ENCODE results near the gene PLA2G4B. TPM values are rescaled to one million over a fixed set of nuclear protein-coding genes. Genes with fewer than 3 reads are reported as not detected.

The PLA2G4B gene
- total RNA-seq, 2 experiments from 2014 or later = 4.1 to 4.5 TPM

- ChIA-PET POLR2A (no interaction called here), CTCF (interaction anchor here (1.0 kb wide), 1 partner anchor 28 kb away, joined by 3 read pairs; no protein-coding TSS in a partner anchor)
These were observed 16.2 kb upstream of the PLA2G4B start for GRCh38 chr15:41822471-41822870.

DNA sequence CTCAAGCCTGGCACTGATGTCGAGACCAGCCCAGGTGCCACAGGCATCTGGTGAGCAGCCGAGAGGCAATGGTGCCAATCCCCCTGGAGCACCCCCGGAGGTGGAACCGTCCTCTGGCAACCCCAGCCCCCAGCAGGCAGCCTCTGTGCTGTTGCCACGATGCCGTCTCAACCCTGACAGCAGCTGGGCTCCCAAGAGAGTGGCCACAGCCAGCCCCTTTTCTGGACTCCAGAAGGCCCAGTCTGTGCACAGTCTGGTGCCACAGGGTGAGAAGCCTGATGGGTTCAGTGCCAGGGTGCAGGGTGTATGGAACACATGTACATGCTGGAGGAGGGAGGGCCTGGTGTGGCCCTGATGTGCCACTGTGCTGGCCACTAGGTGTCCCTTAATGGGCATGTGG, 15.7 kb upstream of the PLA2G4B start:
- ChIA-PET POLR2A (no interaction called here), CTCF (interaction anchor here (1.0 kb wide), 1 partner anchor 11 kb away, joined by 3 read pairs; no protein-coding TSS in a partner anchor)

DNA sequence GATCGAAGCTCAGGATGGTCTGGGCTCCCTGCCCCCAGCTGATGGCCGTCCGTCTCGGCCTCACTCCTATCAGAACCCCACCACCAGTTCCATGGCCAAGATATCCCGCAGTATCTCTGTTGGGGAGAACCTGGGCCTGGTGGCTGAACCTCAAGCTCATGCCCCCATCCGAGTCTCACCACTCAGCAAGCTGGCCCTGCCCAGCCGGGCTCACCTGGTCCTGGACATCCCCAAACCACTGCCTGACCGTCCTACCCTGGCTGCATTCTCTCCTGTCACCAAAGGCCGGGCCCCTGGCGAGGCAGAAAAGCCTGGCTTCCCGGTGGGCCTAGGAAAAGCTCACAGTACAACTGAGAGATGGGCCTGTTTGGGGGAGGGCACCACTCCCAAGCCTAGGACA, 15.1 kb upstream of the PLA2G4B start:
- POLR2A ChIA-PET = no interaction called here

DNA sequence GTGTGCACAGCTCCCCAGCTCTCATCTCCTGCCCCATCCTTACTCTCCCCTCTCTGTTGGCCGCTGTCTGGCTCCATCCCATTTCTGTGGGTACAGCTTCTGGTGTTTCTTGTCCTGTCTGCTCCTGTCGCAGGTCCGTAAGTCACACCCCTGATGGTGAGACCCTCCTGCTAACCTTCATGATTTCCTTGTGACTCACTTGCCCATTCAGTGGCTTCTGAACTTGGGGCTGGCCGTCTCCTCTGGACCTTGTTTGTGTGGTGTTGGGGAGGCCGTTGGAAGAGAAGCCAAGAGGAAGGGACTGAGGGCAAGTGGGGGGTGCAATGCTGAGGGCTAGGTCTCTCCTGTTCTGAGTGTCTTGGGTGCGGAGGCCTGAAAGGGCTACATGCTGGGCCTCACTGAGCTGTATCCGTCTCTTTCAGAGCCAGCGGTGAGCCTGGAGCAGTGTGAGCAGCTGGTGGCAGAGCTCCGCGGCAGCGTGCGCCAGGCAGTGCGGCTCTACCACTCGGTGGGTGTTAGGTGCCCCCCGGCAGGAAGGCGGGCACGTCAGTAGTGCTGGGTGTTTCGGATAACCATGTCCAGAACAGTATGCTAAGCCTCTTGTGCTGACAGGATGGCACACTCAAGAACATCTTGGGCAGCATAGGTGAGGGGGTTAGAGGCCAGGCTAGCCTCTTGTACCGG, 14.4 kb upstream of the PLA2G4B start:
- ChIA-PET POLR2A (no interaction called here), CTCF (interaction anchor here (1.0 kb wide), 1 partner anchor 13 kb away, joined by 3 read pairs; no protein-coding TSS in a partner anchor)

More for the DNA sequence above, 15.1 kb upstream of the PLA2G4B start:
- CTCF ChIA-PET = interaction anchor here (1.0 kb wide), 1 partner anchor 12 kb away, joined by 3 read pairs; no protein-coding TSS in a partner anchor

- CTCF ChIA-PET = no interaction called here
- POLR2A ChIA-PET = no interaction called here
These were observed 13.5 kb upstream of the PLA2G4B start for GRCh38 chr15:41825145-41825544.

DNA sequence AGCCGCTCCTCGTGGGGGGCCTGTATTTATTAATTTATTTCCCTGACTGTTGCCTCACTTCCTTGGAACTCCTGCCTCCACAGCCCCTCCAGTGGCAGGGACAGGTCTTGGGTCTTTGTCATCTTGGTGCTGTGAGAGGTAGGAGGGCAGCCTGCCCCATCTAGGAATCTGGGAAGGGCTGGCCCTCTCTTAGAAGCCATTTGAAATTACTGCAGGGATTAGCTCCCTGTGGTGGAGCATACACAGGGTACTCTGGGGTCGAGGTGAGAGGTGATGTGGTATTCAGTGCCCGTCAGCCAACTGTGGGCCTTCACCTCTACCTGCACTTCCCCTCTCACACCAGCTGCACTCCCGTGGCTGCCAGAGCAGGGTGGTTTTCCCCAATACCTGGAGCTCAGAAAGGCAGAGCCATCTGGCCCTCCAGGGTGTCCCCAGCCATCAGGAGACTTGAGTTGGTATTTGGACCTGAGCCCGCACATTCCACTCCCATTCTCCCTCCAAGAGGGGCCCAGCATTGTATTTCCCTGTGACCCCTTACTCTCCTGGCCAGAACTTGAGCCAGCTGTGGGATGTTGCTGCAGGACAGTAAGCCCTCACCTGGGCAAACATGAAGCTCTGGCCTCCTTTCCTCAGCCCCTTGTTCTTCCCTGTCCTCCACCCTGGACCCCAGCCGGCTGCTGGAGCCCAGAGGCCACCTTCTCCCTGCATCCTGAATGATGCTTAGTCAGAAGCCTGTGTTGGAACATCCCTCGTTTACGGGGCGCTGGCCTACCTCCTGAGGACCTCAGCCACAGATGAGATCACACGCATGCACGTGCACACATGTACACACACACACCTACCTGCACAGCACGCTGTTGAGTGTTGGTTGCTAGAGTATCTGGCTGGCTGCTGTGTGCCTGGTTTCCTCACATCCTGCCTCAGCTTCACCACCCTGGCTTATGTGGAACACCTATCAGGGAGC, 12.8 kb upstream of the PLA2G4B start:
- ChIA-PET CTCF (no interaction called here), POLR2A (no interaction called here)

DNA sequence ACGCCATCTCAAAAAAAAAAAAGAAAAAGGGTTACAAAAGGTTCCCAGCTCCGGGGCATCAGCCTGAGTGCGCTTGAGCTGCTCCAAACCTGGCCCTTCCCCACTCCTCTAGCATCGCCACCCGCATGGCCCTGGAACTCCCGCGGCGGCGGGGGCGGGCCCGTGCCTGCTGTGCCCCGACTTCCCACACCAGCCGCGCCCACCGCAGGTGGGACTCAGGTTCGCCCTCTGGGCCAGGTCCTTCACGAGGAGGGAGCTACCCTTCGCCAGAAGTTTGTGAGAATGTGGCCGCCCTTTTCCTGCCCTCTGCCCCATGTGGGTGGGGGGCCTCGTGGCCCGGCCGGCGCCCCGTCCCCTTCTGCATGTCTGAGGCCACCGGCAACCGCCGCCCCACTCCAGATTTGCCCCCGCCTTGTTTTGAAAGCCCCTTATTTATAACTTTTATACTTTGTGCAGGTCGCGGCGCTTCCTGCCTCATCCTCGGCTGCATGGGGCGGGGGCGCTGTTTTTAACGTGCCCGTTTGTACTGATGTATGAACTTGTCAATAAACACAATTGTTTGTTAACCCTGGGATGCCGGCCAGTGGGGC, 11.3 kb upstream of the PLA2G4B start:
- ChIA-PET POLR2A (interaction anchor here (0.7 kb wide), 1 partner anchor 40 kb away, joined by 4 read pairs; no protein-coding TSS in a partner anchor), CTCF (interaction anchor here (0.8 to 1.5 kb wide), 5 partner anchors 14 to 269 kb away, joined by 3 to 5 read pairs (median 3); no protein-coding TSS in a partner anchor)

- ChIA-PET CTCF (interaction anchor here (1.0 to 1.5 kb wide), 4 partner anchors 15 to 270 kb away, joined by 3 to 5 read pairs (median 3); no protein-coding TSS in a partner anchor), POLR2A (no interaction called here)
These were observed 10.5 kb upstream of the PLA2G4B start, which contains the start of gene JMJD7 for GRCh38 chr15:41827880-41828806. TSS of gene JMJD7 (plus strand) at chr15:41828092. CDS start at chr15:41828125, 33 bp downstream.

DNA sequence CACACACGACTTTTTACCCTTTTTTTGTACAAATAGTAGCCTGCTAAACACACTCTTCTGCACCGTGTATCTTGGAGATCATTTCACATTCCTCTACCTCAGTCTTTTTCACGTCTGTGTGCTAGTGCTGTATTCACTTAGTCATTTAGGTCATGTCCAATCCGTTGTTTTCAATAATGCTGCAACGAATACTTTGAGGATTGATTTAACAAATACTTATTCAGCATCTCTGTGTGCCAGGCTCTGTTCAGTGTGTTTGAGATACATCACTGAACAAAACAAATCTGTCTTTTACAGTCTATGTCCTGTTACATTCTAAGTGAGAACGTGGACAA, 9.9 kb upstream of the PLA2G4B start:
- CTCF ChIA-PET = interaction anchor here (1.0 to 1.5 kb wide), 2 partner anchors 17 to 271 kb away, joined by 3 read pairs; no protein-coding TSS in a partner anchor
- POLR2A ChIA-PET = no interaction called here

GRCh38 chr15:41829959-41830646, 8.5 kb upstream of the PLA2G4B start:
- ChIA-PET CTCF (interaction anchor here (1.0 to 1.6 kb wide), 2 partner anchors 65 to 74 kb away, joined by 3 to 5 read pairs; no protein-coding TSS in a partner anchor), POLR2A (no interaction called here)

DNA sequence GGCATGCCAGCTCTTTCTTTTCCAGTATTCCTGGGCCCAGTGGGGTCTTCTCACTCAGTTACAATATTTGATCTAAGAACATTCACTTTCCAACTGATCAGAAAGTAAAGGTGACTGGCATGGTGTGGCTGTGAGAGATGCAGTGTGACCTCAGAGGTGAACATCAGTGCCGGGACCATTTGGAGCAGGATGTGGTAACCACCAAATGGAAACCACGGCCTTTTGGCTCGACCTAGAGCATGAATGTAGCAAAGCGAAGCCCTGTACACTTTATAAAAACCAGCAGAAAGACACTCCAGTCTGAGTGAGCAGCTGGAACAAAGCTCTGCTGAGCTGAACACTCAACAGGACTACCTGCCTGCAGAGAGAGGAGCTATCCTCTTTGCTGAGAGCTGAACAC, 7.4 kb upstream of the PLA2G4B start:
- ChIA-PET CTCF (interaction anchor here (1.0 to 1.6 kb wide), 4 partner anchors 19 to 73 kb away, joined by 3 to 5 read pairs (median 4); no protein-coding TSS in a partner anchor), POLR2A (interaction anchor here (1.0 kb wide), 1 partner anchor 57 kb away, joined by 3 read pairs; the partner anchor contains the start of gene MAPKBP1)

DNA sequence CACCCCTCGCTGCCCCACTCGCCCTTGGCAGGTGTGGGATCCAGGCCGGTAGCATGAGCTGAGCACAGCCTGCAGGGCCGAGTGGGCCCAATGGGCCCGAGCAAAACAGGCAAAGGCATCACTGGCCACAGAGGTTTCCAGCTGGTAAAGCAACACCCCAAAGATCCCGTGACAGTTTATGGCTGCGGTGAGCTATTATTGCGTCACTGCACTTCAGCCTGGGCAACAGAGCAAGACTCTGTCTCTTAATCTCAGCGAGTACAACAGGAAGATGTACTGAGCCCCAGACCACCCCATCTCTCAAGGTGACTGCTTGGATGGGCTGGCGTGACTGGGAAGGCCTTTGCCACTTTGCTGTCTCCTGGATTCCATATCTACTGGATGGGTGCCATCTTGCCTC, 6.4 kb upstream of the PLA2G4B start:
- ChIA-PET CTCF (interaction anchor here (0.5 to 1.6 kb wide), 3 partner anchors 20 to 67 kb away, joined by 3 to 5 read pairs (median 3); no protein-coding TSS in a partner anchor), POLR2A (no interaction called here)

GRCh38 chr15:41832875-41833274, 5.8 kb upstream of the PLA2G4B start:
- ChIA-PET CTCF (no interaction called here), POLR2A (no interaction called here)

DNA sequence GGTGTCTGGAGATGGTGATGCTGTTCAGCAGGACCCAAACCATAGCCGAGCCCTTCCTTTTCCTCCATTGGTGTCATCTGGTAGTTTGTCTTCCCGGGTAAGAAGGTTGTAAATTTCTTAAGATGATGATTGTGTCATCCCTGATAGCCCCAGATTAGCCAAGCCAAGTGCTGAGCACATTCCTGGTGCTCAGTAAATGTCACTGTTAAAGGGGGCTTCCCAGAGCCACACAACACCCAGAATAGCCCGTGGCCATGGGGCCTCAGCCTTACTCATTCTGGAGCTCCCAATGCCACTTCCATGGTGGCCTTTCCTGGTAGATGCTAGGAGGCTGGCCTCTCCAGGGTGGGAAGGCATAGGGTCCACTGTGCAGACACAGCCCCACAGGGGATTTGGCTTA, 4.6 kb upstream of the PLA2G4B start:
- POLR2A ChIA-PET = no interaction called here
- CTCF ChIA-PET = no interaction called here

DNA sequence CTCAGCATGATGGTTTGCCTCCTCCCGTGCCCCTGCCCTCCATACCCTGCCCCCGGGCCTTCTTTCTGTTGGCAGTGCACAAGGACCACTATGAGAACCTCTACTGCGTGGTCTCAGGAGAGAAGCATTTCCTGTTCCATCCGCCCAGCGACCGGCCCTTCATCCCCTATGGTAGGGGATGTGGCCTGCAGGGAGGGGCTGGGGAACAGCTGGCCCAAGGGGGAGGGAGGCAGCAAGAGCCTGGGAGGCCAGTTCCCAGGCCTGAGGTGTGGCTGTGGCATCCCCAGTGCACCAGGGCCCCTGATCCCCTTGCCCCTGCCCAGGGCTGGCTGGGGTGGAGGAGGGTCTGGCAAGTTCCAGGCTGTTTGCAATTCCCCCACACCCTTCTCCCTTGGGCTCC, 2.6 kb upstream of the PLA2G4B start:
- POLR2A ChIA-PET = no interaction called here
- CTCF ChIA-PET = no interaction called here

- CTCF ChIA-PET = no interaction called here
- POLR2A ChIA-PET = no interaction called here
These were observed 1.8 kb upstream of the PLA2G4B start for GRCh38 chr15:41836713-41837454.

DNA sequence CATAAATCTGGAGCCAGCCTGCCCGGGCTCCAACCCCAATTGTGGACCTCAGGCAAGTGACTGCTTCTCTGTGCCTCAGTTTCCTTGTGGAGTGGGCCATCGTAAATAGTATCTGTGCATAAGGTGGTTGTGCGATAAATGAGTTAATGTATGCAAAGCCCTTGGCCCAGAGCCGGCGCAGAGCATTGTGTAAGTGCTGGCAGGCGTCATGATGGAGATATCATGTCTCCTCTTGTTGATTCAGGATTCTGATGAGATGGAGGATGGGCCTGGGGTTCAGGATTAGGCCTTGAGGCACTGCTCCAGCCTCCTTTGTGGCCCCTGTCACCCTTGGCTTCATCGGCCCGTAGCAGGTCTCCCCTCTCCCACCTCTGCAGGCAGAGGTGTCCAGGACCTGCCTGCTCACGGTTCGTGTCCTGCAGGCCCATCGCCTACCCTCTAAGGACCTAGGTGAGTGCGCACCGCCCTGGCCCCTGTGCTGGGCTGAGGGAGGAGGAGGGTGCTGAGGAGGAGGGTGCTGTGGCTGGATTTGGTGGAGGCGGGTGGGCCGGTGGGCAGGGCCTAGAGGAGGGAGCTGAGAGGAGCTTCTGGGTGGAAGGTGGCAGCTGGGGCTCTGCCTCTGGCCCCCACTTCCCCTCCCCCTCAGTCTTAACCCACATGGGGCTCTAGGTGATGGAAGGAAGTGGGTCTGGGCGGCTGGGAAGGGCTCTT, 1.3 kb downstream of the PLA2G4B start:
- POLR2A ChIA-PET = no interaction called here
- CTCF ChIA-PET = no interaction called here
